Hepatocyte (in vitro differentiated cells): ENCODE measurements around the gene RMND1. TPM values are rescaled to one million over a fixed set of nuclear protein-coding genes. Genes with fewer than 3 reads are reported as not detected.

ENCODE experiments used
- DNase-seq: peaks from one replicate; pipeline ENCODE4 v3.0.0-alpha.2; 2016; ENCODE audit warnings: low spot score
- H2AFZ ChIP-seq: fragments of 200-600 bp; sonication (generic); 2 replicates; pipeline ENCODE4 v1.6.0; 2016; ENCODE audit warnings: antibody characterized with exemption, mild to moderate bottlenecking
- H3K27ac ChIP-seq: fragments of 200-600 bp; sonication (generic); 2 replicates; pipeline ENCODE4 v1.5.1; 2016; ENCODE audit warnings: mild to moderate bottlenecking
- H3K27me3 ChIP-seq: fragments of 200-600 bp; sonication (generic); 2 replicates; pipeline ENCODE4 v1.6.1; 2016
- H3K36me3 ChIP-seq: fragments of 200-600 bp; sonication (generic); replicated peaks from 2 replicates; pipeline ENCODE4 v1.5.1; 2016; ENCODE audit warnings: low read depth; ENCODE audit not compliant: insufficient read depth
- H3K4me1 ChIP-seq: fragments of 200-600 bp; sonication (generic); 2 replicates; pipeline ENCODE4 v1.5.1; 2016; ENCODE audit warnings: mild to moderate bottlenecking, moderate library complexity; ENCODE audit not compliant: insufficient read depth
- H3K4me2 ChIP-seq: fragments of 200-600 bp; sonication (generic); 2 replicates; pipeline ENCODE4 v1.6.0; 2016
- H3K4me3 ChIP-seq: fragments of 200-600 bp; sonication (generic); 2 replicates; pipeline ENCODE4 v1.5.1; 2016; ENCODE audit warnings: mild to moderate bottlenecking
- H3K79me2 ChIP-seq: fragments of 200-600 bp; sonication (generic); 2 replicates; pipeline ENCODE4 v1.6.0; 2017; ENCODE audit warnings: mild to moderate bottlenecking
- H3K9me2 ChIP-seq: fragments of 200-600 bp; sonication (generic); replicated peaks from 2 replicates; pipeline ENCODE4 v1.6.0; 2017; ENCODE audit warnings: mild to moderate bottlenecking; ENCODE audit not compliant: insufficient read depth
- H3K9me3 ChIP-seq: fragments of 200-600 bp; sonication (generic); 2 replicates; pipeline ENCODE4 v1.5.1; 2016; ENCODE audit warnings: low read depth, mild to moderate bottlenecking
- H4K20me1 ChIP-seq: fragments of 200-600 bp; sonication (generic); 2 replicates; pipeline ENCODE4 v1.6.0; 2016; ENCODE audit warnings: mild to moderate bottlenecking; ENCODE audit not compliant: insufficient read depth, poor library complexity, severe bottlenecking
- EZH2 ChIP-seq: fragments of 200-600 bp; sonication (generic); IDR thresholded peaks from 2 replicates; pipeline ENCODE4 v1.6.1; 2016; ENCODE audit warnings: antibody characterized with exemption, mild to moderate bottlenecking, borderline replicate concordance
- EZH2phosphoT487 ChIP-seq: fragments of 200-600 bp; sonication (generic); IDR thresholded peaks from one replicate; pipeline ENCODE4 v1.6.1; 2018; ENCODE audit warnings: antibody characterized with exemption, mild to moderate bottlenecking, low read depth, moderate library complexity; ENCODE audit not compliant: unreplicated experiment, severe bottlenecking
- WGBS: methylation state at CpG from one replicate; pipeline ENCODE4 v1.1.6; 2016; ENCODE audit warnings: low lambda C conversion rate; ENCODE audit errors: missing lambda C conversion rate; 5-methylcytosine and 5-hydroxymethylcytosine counted together
- polyA plus RNA-seq: library from polyadenylated mRNA; unstranded; fragments of >200 nt; fragmentation: Nextera tagmentation; extraction: Ambion mirVana; gene quantifications from 2 replicates; pipeline ENCODE4 v1.2.1, GENCODE V29; 2016
- total RNA-seq: library from RNA; depleted of rRNA; stranded (reverse); fragments of >200 nt; gene quantifications from 2 replicates; pipeline ENCODE4 v1.2.3, GENCODE V29; 2014
- TF ChIP-seq, protein P1 (sequence below): fragments of 200-600 bp; sonication (generic); IDR thresholded peaks from 2 replicates; pipeline ENCODE4 v1.5.1; 2016; ENCODE audit warnings: antibody characterized with exemption, mild to moderate bottlenecking; ENCODE audit not compliant: poor library complexity

The RMND1 gene
- total and polyA plus RNA-seq, 2 experiments from 2014 or later: 24.1 to 41.9 TPM

DNA sequence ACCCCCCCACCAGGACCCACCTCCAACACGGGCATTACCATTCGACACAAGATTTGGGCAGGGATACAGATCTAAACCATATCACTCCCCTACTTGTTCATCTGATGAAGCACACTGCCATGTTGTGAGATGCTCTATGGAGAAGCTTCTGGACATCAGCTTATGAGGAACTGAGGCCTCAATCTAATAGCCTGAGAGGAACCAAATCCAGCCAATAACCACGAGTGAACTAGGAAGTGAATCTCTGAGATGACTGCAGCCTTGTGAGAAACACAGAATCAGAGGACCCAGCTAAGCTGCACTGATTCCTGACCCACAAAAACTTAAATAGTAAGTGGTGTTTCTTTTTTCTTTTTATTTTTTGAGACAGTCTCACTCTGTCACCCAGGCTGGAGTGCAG is 39.0 kb downstream of the RMND1 start:
- H4K20me1 ChIP-seq: no peaks in the 10 kb centered on the region
- no peaks in the 10 kb centered on the region for H3K79me2 ChIP-seq
- no peak overlapping the region for H2AFZ ChIP-seq
- H3K27me3 ChIP-seq: no peaks in the 10 kb centered on the region
- no peak for TF ChIP-seq EZH2
- H3K4me2 ChIP-seq: no peak overlapping the region
- no peak for DNase-seq
- H3K9me2 ChIP-seq: no peaks in the 10 kb centered on the region
- no peaks in the 10 kb centered on the region for H3K36me3 ChIP-seq
- 96% methylated on average over 3 of the region's 3 CpGs for whole genome bisulfite sequencing
- H3K4me3 ChIP-seq: no peak overlapping the region
- H3K4me1 ChIP-seq: no peaks in the 10 kb centered on the region
- no peaks in the 10 kb centered on the region for H3K9me3 ChIP-seq
- no peak overlapping the region for H3K27ac ChIP-seq

DNA sequence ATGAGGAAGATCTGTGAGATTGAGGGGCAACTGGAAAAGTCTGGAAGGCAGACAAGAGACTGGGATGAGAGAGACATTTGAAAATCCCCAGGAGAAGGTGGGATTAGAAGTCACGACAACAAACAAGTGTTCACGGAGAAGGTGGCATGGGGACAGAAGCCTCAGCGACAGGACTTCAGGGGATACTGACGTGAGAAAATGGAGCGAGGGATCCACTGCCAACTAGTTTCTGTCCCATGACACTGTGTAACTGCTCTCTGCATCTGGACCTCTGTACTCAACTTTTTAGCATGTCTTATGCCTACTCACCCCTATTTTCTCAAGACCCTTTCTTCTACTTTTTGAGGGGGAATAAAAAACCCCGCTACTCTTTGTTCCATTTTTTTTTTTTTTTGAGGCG is 42.2 kb downstream of the RMND1 start:
- DNase-seq: no peak
- Histone ChIP-seq H2AFZ (no peak overlapping the region), H4K20me1 (peaks cover 5% of the 10 kb centered on the region), H3K27me3 (no peaks in the 10 kb centered on the region), H3K4me3 (no peak overlapping the region), H3K4me1 (no peaks in the 10 kb centered on the region), H3K79me2 (peaks cover 16% of the 10 kb centered on the region), H3K9me3 (no peaks in the 10 kb centered on the region), H3K4me2 (no peak overlapping the region), H3K36me3 (no peaks in the 10 kb centered on the region), H3K9me2 (no peaks in the 10 kb centered on the region), H3K27ac (no peak overlapping the region)
- WGBS: 94% methylated on average over 7 of the region's 7 CpGs
- TF ChIP-seq, protein P1, sequence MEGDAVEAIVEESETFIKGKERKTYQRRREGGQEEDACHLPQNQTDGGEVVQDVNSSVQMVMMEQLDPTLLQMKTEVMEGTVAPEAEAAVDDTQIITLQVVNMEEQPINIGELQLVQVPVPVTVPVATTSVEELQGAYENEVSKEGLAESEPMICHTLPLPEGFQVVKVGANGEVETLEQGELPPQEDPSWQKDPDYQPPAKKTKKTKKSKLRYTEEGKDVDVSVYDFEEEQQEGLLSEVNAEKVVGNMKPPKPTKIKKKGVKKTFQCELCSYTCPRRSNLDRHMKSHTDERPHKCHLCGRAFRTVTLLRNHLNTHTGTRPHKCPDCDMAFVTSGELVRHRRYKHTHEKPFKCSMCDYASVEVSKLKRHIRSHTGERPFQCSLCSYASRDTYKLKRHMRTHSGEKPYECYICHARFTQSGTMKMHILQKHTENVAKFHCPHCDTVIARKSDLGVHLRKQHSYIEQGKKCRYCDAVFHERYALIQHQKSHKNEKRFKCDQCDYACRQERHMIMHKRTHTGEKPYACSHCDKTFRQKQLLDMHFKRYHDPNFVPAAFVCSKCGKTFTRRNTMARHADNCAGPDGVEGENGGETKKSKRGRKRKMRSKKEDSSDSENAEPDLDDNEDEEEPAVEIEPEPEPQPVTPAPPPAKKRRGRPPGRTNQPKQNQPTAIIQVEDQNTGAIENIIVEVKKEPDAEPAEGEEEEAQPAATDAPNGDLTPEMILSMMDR: no peak
- TF ChIP-seq EZH2phosphoT487 (no peak), EZH2 (no peak)

- Histone ChIP-seq H3K4me3 (no peak overlapping the region), H3K9me2 (no peaks in the 10 kb centered on the region), H3K27me3 (no peaks in the 10 kb centered on the region), H3K27ac (no peak overlapping the region), H3K4me2 (no peak overlapping the region), H4K20me1 (peaks cover 5% of the 10 kb centered on the region), H3K79me2 (peaks cover 20% of the 10 kb centered on the region), H3K4me1 (no peaks in the 10 kb centered on the region), H3K36me3 (no peaks in the 10 kb centered on the region), H2AFZ (no peak overlapping the region), H3K9me3 (no peaks in the 10 kb centered on the region)
- DNase-seq: no peak
- WGBS: 98% methylated on average over 2 of the region's 2 CpGs
- TF ChIP-seq EZH2phosphoT487 (no peak), EZH2 (no peak)
- TF ChIP-seq, protein P1: no peak
These were observed 42.7 kb downstream of the RMND1 start for GRCh38 chr6:151409260-151409659.

- H3K27me3 ChIP-seq: no peaks in the 10 kb centered on the region
- no peaks in the 10 kb centered on the region for H3K36me3 ChIP-seq
- no peak overlapping the region for H3K4me3 ChIP-seq
- 92% methylated on average over 2 of the region's 2 CpGs for WGBS
- TF ChIP-seq EZH2 (no peak), EZH2phosphoT487 (no peak)
- TF ChIP-seq, protein P1: no peak
- peaks cover 22% of the 10 kb centered on the region for H3K79me2 ChIP-seq
- no peak overlapping the region for H3K4me2 ChIP-seq
- peaks cover 5% of the 10 kb centered on the region for H4K20me1 ChIP-seq
- H2AFZ ChIP-seq: no peak overlapping the region
- no peaks in the 10 kb centered on the region for H3K4me1 ChIP-seq
- H3K9me2 ChIP-seq: no peaks in the 10 kb centered on the region
- no peak overlapping the region for H3K27ac ChIP-seq
- DNase-seq: no peak
- no peaks in the 10 kb centered on the region for H3K9me3 ChIP-seq
These were observed 43.1 kb downstream of the RMND1 start for GRCh38 chr6:151408858-151409257.
